ENCODE results near the gene THADA.

DNA sequence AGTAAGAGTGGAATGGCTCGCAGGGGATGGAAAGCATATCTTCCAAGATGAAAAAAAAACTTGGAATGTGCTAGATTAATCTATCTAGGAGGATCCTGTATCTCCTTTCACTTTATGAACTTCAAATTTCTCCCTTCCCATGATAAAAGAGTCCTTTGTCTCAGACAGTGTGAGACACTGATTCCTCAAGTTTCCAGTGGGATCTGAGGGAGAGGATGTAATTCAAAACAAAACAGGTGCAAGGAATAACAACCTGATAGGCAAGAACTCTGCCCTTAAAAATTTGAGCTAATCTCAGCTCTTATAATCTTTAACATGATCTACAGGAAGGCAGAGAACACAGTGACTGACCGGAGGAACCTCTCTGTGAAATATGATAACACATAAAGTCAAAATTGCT lies 207.5 kb downstream of the THADA start:
- TF ChIP-seq, protein P1, sequence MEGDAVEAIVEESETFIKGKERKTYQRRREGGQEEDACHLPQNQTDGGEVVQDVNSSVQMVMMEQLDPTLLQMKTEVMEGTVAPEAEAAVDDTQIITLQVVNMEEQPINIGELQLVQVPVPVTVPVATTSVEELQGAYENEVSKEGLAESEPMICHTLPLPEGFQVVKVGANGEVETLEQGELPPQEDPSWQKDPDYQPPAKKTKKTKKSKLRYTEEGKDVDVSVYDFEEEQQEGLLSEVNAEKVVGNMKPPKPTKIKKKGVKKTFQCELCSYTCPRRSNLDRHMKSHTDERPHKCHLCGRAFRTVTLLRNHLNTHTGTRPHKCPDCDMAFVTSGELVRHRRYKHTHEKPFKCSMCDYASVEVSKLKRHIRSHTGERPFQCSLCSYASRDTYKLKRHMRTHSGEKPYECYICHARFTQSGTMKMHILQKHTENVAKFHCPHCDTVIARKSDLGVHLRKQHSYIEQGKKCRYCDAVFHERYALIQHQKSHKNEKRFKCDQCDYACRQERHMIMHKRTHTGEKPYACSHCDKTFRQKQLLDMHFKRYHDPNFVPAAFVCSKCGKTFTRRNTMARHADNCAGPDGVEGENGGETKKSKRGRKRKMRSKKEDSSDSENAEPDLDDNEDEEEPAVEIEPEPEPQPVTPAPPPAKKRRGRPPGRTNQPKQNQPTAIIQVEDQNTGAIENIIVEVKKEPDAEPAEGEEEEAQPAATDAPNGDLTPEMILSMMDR (IDR thresholded peaks at IDR 0.05), result no peak
- no peak for TF ChIP-seq POLR2A (IDR thresholded peaks at IDR 0.05)
- no peak for TF ChIP-seq EP300 (IDR thresholded peaks at IDR 0.05)

Data from suprapubic skin (tissue), 3 donors.